ENCODE data around the gene GMIP. TPM values are rescaled to one million over a fixed set of nuclear protein-coding genes. Genes with fewer than 3 reads are reported as not detected.

The GMIP gene
- total RNA-seq, 1 donor from 2014 or later = 61.2 TPM

Other genes starting within 250 kb of the GMIP start
- 134 and 135 TPM in 2 replicates for gene GATAD2A, start 238.0 kb downstream of the GMIP start, total RNA-seq
- 3.3 and 4.4 TPM in 2 replicates for gene TSSK6, start 128.1 kb downstream of the GMIP start, total RNA-seq
- gene NDUFA13, start 127.4 kb downstream of the GMIP start, total RNA-seq = 370 and 391 TPM in 2 replicates
- 11.4 and 14.6 TPM in 2 replicates for gene YJEFN3, start 114.7 kb downstream of the GMIP start, total RNA-seq
- 0.14 TPM in 2 replicates for gene CILP2, start 105.4 kb downstream of the GMIP start, total RNA-seq
- gene PBX4, start 25.0 kb downstream of the GMIP start, total RNA-seq = 19.2 and 20.5 TPM in 2 replicates
- 21.9 and 23.9 TPM in 2 replicates for gene LPAR2, start 15.4 kb downstream of the GMIP start, total RNA-seq
- gene ATP13A1, start 20.0 kb upstream of the GMIP start, total RNA-seq = 85.9 and 89.2 TPM in 2 replicates
- 44.2 and 45.5 TPM in 2 replicates for gene ZNF101, start 25.2 kb upstream of the GMIP start, total RNA-seq
- 4.7 and 4.8 TPM in 2 replicates for gene ZNF14, start 89.5 kb upstream of the GMIP start, total RNA-seq
- gene ZNF506, start 178.1 kb upstream of the GMIP start, total RNA-seq = 13.3 and 16.2 TPM in 2 replicates
- 8.0 and 9.4 TPM in 2 replicates for gene ZNF253, start 222.2 kb upstream of the GMIP start, total RNA-seq

Measured in activated CD4-positive, alpha-beta T cell treated with anti-CD3 and anti-CD28 coated beads, Interleukin-2, amount 10 ng/mL, durations not matched to agents 24 days and 14 days (primary cell).